Fibroblast of mammary gland (primary cell): ENCODE measurements around the gene CBY1.

Experiments used
- DNase-seq: peaks from one replicate; pipeline ENCODE4 v3.0.0-alpha.2; 2010; ENCODE audit warnings: low read depth
- H3K4me3 ChIP-seq: 2 replicates; pipeline ENCODE4 v1.5.1; 2011; ENCODE audit warnings: low read depth, mild to moderate bottlenecking, low read length, moderate library complexity; ENCODE audit not compliant: control insufficient read depth
- CTCF ChIP-seq: conservative IDR thresholded peaks from 2 replicates; pipeline ENCODE4 v1.5.1; 2011; ENCODE audit warnings: low read depth, low read length, inconsistent platforms; ENCODE audit not compliant: control insufficient read depth, insufficient read depth

CBY1 gene

GRCh38 chr22:38656256-38657044, at the start of gene CBY1, which contains the start of gene FAM227A:
CBY1 (plus strand) TSS chr22:38656638; CDS start chr22:38668055, 11,417 bp downstream.
FAM227A (minus strand) TSS chr22:38656392; CDS start chr22:38650168, 6,224 bp downstream.
- no peak for TF ChIP-seq CTCF
- H3K4me3 ChIP-seq, result peak within 1 kb of the TSS; percentile 91
- peak; percentile 72 for DNase-seq

- H3K4me3 ChIP-seq, result no peak overlapping the region
- no peak for TF ChIP-seq CTCF
- DNase-seq, result no peak
These were observed 48.8 kb upstream of the CBY1 start for GRCh38 chr22:38607680-38608079.

GRCh38 chr22:38608992-38609750, 47.3 kb upstream of the CBY1 start:
- H3K4me3 ChIP-seq, result no peak overlapping the region
- DNase-seq, result no peak
- no peak for TF ChIP-seq CTCF

- DNase-seq, result no peak
- TF ChIP-seq CTCF, result no peak
- no peak overlapping the region for H3K4me3 ChIP-seq
These were observed 46.2 kb upstream of the CBY1 start for GRCh38 chr22:38610234-38610633.

GRCh38 chr22:38611559-38611958, 44.9 kb upstream of the CBY1 start:
- no peak for TF ChIP-seq CTCF
- DNase-seq, result no peak
- H3K4me3 ChIP-seq, result no peak overlapping the region

- no peak for DNase-seq
- no peak for TF ChIP-seq CTCF
- no peak overlapping the region for H3K4me3 ChIP-seq
These were observed 44.0 kb upstream of the CBY1 start for GRCh38 chr22:38612217-38613006.
